Measurements from ENCODE around the gene OR8K3.

OR8K3 gene
- long read RNA-seq = 0 reads

DNA sequence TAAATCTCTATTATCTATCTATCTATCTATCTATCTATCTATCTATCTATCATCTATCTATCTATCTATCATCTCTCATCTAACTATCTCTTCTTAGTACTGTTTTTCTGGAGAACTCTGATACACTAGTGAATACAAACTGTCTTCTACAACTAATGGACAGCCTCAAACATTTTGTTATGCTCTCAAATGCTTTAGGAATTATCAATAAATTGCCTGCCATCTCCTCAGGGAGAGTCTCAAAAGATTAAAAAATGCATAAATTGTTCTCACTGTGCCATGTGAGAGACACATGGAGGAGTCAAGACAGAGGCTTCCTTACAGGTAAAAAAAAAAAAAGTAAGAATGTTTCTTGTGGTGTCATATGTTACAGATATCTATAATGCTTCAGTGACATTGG lies at the start of gene OR8K3:
TSS of gene OR8K3 (plus strand) at position 301 of the 400 bp plus-strand sequence. CDS start 3,163 bp downstream, outside the sequence.
- no peak within 1 kb of the TSS for H3K4me3 ChIP-seq (replicated peaks; ENCODE audit: insufficient read depth, low read length)
- no peak within 1 kb of the TSS for H3K27ac ChIP-seq (replicated peaks)
- no peaks in the 10 kb centered on the region for H3K27me3 ChIP-seq (ENCODE audit: insufficient read depth, poor library complexity, severe bottlenecking)
- DNase-seq (ENCODE audit: low read depth in 1 of 2, low spot score in 1 of 2) = no peak
- no peak for TF ChIP-seq POLR2AphosphoS5 (IDR thresholded peaks at IDR 0.05; ENCODE audit: low read depth)
- TF ChIP-seq REST (IDR thresholded peaks at IDR 0.05; ENCODE audit: insufficient replicate concordance, low read depth) = no peak
- TF ChIP-seq, protein P1, sequence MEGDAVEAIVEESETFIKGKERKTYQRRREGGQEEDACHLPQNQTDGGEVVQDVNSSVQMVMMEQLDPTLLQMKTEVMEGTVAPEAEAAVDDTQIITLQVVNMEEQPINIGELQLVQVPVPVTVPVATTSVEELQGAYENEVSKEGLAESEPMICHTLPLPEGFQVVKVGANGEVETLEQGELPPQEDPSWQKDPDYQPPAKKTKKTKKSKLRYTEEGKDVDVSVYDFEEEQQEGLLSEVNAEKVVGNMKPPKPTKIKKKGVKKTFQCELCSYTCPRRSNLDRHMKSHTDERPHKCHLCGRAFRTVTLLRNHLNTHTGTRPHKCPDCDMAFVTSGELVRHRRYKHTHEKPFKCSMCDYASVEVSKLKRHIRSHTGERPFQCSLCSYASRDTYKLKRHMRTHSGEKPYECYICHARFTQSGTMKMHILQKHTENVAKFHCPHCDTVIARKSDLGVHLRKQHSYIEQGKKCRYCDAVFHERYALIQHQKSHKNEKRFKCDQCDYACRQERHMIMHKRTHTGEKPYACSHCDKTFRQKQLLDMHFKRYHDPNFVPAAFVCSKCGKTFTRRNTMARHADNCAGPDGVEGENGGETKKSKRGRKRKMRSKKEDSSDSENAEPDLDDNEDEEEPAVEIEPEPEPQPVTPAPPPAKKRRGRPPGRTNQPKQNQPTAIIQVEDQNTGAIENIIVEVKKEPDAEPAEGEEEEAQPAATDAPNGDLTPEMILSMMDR (IDR thresholded peaks at IDR 0.05; ENCODE audit: insufficient read depth, low read length) = no peak
- TF ChIP-seq GABPA (IDR thresholded peaks at IDR 0.05; ENCODE audit: low read depth) = no peak
- TF ChIP-seq SPI1 (IDR thresholded peaks at IDR 0.05; ENCODE audit: borderline replicate concordance, low read depth) = no peak

GRCh38 chr11:56271092-56271491 lies 43.9 kb upstream of the OR8K3 start:
- TF ChIP-seq, protein P1 (IDR thresholded peaks at IDR 0.05; ENCODE audit: insufficient read depth, low read length) = no peak
- TF ChIP-seq GABPA (IDR thresholded peaks at IDR 0.05; ENCODE audit: low read depth) = no peak
- TF ChIP-seq REST (IDR thresholded peaks at IDR 0.05; ENCODE audit: insufficient replicate concordance, low read depth) = no peak
- no peak for TF ChIP-seq POLR2AphosphoS5 (IDR thresholded peaks at IDR 0.05; ENCODE audit: low read depth)
- TF ChIP-seq SPI1 (IDR thresholded peaks at IDR 0.05; ENCODE audit: borderline replicate concordance, low read depth) = no peak
- Histone ChIP-seq H3K27ac (replicated peaks) (no peak overlapping the region), H3K4me3 (replicated peaks; ENCODE audit: insufficient read depth, low read length) (no peak overlapping the region), H3K27me3 (ENCODE audit: insufficient read depth, poor library complexity, severe bottlenecking) (no peaks in the 10 kb centered on the region)
- no peak for DNase-seq (ENCODE audit: low read depth in 1 of 2, low spot score in 1 of 2)

- no peak for DNase-seq (ENCODE audit: low read depth in 1 of 2, low spot score in 1 of 2)
- H3K27me3 ChIP-seq (ENCODE audit: insufficient read depth, poor library complexity, severe bottlenecking) = no peaks in the 10 kb centered on the region
- H3K27ac ChIP-seq (replicated peaks) = no peak within 1 kb of the TSS
- no peak within 1 kb of the TSS for H3K4me3 ChIP-seq (replicated peaks; ENCODE audit: insufficient read depth, low read length)
- TF ChIP-seq SPI1 (IDR thresholded peaks at IDR 0.05; ENCODE audit: borderline replicate concordance, low read depth) = no peak
- no peak for TF ChIP-seq POLR2AphosphoS5 (IDR thresholded peaks at IDR 0.05; ENCODE audit: low read depth)
- no peak for TF ChIP-seq REST (IDR thresholded peaks at IDR 0.05; ENCODE audit: insufficient replicate concordance, low read depth)
- TF ChIP-seq, protein P1 (IDR thresholded peaks at IDR 0.05; ENCODE audit: insufficient read depth, low read length) = no peak
- TF ChIP-seq GABPA (IDR thresholded peaks at IDR 0.05; ENCODE audit: low read depth) = no peak
Measured at GRCh38 chr11:56273854-56274253, 41.1 kb upstream of the OR8K3 start, which contains the start of gene OR5T1. OR5T1 (plus strand) TSS chr11:56274154; CDS start chr11:56275639, 1,485 bp downstream.
